Hematopoietic multipotent progenitor cell treated with erythropoietin and hydrocortisone succinate and interleukin-3 and kit ligand, for 8 days (in vitro differentiated cells): ENCODE data around the gene ASIC4.

ENCODE experiments used
- DNase-seq: peaks from one replicate; pipeline ENCODE4 v3.0.0-alpha.2; 2015

The ASIC4 gene

DNA sequence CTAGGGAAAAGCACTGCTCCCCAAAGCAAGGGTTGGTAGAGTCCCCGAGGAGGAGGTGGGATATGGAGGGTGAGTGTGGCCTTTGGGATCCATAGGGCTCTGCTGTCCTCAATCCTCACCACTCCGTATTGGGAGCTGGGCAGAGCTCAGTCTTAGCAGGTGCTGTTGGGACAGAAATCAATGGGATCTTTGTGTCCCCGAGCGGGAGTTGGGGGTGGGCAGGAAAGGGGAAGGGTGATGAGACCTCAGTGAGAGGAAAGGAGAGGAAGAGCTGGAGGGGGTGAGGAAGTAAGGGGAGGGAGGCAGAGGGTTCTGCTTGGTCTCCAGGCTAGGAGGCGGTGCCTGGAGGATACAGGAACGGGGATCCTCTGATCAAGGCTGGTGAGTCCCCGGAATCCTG, 2.6 kb downstream of the ASIC4 start:
- DNase-seq: no peak

DNA sequence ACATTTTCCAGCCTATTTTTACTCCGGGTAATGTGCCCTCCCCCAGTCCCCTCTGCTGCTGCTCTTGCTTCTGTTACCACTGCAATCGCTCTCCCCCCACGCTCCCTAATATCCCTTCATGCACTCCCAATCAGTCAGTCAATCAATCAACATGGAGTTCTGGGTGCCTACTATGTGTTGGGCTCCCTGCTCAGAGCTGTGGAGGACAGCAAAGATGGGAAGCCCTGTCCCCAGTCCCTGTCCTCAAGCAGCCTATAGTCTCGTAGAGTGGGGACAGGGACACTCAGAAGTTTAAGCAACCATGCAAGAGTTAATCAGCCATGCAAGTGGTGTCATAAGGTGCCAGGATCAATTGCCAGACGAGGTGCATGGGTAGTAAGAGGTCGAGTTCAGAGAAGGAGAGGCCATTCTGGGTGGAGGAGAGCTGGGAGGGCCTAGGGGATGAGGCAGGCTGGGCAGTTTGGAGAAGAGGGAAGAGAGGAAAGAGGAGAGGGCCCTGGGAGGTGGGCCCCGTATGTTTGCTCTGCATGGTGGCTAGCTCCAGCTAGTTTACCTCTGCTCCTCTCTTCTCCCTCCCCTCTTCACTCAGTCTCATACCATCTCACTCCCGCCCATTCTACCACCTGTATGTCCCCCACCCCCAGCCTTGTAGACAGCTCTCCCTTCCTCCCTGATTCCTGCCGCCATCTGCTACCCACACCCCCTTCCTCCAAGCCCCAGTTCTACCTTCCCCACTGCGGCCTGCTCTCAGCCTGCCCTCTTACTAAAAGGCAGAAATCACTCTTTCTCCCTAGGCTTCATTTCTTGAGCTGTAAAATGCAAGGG, 3.9 kb downstream of the ASIC4 start:
- no peak for DNase-seq

DNA sequence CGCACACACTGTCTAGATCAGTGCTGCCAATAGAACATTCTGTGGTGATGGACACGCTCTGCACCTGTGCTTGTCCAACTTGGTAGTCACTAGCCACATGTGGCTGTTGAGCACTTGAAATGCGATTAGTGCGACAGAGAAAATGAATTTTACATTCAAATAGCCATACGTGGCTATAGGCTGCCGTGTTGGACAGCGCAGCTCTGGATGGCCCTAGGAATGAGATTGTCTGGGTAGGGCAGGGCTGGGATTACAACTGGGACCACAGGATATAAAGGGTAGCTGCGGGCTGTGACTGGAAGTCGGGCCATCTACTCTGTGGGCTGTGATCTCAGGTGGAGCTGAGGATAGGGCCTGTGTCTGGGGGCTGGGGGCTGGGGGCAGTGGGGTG, 5.2 kb downstream of the ASIC4 start:
- no peak for DNase-seq

DNA sequence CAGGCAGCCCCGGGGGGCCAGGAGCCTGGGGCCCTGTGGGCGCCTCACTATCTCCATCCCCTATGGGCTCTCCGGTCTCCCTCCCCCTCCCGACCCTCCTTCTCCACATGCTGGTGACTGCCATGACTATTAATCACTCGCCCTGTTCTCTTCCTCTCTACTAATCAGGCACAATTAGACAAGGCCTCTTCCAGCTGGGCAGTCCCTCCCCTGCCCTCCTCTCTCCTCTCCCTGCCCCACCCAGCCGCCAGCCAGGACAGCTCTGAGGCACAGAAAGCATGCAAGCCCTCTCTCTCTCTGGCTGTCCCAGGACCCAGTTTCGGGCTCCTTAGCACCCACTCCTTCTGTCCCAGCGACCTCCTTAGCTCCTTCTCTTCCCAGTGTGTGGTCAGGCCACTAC, 5.8 kb downstream of the ASIC4 start:
- DNase-seq: peak; percentile 61

DNA sequence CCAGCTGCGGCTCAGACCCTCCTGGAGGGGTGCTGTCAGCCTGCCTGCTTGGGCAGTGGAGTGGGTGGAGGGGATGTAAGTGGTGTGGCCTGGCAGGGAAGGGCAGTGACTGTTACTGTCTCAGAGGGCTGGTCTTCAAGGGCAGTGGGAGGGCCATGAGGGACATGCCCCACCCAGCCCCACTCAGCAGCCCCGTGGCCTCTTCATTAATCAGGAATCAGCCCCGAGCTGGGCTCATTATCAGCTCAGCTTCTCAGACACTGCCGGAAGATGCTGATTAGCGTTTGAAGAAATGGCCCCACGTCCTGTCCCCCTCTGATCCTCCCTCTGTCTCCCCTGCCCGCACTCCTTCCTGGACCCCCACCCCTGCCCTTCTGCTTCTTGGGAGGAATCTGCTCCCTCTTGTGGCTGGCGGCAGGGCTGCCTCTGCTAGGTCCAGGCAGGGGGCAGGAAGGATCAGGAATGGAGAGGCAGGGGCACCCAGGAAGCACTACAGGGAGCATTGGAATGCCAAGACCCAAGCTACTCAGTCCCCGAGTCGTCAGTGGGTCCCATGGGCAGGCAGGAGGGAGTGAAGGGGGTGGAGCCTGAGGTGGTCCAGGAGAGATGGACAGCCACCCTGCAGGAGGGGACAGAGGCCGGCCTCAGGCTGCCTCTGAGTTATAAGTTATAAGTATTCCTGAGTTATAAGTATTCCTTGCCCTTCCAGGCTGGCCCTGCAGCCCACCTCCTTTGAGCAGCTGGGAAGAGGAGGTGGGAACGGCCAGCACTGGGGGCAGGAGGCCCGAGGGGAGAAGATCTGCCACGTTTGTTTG, 7.0 kb downstream of the ASIC4 start:
- DNase-seq: peak; percentile 87

DNA sequence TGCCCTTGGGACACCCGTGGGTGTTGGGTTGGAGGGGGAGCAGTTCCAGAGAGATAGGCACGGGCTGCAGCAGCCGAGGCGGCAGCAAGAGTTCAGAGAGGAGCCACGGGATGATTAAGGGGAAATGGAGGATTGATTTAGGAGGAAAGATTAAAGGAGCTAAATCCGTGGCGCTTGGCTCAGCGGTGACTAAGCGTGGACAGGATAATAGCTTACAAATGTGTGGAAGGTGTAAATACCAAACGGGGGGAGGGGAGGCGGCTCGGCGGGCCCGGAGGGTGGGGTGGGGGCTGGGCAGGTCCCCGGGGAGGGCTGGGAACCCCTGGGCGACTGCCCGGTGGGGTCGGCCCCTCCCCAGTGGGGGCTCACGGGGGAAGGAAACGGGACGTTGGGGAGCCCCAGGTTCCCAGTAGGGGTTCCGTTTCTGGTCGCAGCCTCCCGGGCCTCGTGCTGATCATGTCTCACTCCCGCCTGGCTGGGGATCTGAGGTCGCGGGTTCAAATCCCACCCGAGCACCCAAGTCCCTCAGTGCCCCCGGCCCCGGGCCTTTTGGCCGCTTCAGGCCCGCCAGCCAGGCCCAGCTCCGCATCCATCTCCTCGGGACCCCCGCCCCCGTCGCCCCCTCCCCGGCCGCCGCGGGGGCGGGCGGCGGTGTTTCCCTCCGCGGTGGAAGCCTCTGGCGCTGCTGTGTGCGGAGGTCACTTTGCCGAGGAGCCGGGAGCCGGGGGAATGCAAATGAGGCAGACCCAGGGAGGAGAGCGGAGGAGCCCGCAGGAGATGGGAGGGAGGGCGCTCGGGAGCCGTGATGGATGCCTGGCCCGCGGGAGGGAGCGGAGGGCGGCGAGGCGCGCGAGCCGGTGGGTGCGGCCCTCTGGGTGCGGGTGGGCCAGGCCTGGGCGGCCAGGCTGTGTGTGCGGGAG, 8.1 kb downstream of the ASIC4 start:
- DNase-seq: peak; percentile 36

DNA sequence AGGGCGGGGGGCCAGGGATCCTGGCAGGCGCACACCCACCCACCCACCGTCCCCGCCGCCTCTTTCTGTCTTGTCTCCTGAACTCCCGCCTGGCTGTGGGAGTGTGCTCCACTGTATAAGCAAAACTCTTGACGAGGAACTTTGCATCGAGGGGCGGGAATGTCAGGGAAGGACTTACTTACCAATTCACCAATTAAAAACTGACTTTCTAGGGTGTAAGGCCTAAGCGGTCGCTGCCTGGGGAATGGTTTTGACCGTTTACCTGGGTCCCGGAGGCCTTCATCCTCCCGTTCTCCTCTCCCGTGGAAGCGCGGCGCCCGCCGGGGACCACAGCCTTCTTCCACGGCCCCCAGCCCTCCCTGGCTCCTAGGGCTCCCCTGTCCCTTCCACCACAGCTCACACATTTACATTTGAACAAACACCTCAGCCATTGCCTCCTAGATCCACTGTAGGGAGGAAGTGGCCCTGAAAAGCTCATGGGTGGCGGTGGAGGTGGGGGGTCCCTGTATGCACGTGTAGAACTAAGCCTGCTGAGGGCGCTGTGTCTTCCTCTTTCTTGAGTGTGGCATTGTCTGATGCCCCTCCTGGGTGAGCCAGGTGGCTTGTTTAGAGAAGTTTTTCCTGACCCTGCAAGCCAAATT, 8.9 kb downstream of the ASIC4 start:
- no peak for DNase-seq

DNA sequence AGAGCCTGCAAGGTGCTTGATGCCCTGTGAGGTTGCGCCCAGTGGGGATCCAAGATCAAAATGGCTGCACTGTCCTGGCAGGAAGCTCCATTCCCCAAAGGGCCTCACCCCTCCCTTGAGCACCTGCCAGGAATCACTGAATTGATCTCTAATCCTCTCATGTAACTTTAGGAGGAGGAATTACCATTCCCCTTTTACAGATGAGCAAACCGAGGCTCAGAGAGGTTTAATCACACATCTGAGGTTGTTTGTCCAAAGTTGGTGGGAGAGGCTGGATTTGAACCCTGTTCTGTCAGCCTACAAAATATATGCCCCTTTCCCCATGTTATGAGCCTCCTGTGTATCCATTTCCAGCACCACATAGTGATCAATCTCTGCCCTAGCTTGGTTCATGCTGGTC, 10.5 kb downstream of the ASIC4 start:
- no peak for DNase-seq

DNA sequence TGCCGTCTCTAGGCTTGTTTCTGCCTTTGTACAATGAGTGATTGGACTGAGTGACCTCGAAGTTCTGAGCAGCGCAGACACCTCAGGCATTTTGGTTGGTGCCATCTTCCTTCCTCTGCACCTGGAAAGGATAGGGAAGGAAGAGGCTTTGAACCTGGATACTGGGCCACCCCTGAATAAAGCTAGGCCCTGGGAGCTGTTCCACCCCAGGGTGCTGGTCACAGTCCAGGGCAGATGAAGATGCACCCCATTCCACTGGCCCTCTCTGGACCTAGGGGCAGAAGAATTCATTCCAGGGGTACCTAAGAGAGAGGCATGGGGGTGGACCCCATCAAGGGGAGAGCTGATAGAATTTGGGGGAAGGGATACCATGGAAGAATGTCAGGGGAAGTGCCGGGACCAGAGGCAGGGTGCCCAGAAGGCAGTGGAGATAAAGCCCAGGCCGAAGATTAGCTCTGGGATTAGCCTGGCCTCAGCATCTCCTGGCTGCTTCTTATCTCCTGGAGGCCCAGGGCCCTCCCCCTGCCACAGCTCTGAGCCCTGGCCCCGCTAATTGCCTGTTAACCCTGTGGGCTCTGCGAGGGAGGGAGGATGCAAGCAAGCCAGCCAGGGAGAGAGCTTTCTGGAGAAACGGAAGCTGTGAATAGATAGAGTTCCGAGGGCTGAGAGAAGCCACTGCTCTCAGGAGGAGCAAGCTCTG, 11.4 kb downstream of the ASIC4 start:
- DNase-seq: peak; percentile 88

DNA sequence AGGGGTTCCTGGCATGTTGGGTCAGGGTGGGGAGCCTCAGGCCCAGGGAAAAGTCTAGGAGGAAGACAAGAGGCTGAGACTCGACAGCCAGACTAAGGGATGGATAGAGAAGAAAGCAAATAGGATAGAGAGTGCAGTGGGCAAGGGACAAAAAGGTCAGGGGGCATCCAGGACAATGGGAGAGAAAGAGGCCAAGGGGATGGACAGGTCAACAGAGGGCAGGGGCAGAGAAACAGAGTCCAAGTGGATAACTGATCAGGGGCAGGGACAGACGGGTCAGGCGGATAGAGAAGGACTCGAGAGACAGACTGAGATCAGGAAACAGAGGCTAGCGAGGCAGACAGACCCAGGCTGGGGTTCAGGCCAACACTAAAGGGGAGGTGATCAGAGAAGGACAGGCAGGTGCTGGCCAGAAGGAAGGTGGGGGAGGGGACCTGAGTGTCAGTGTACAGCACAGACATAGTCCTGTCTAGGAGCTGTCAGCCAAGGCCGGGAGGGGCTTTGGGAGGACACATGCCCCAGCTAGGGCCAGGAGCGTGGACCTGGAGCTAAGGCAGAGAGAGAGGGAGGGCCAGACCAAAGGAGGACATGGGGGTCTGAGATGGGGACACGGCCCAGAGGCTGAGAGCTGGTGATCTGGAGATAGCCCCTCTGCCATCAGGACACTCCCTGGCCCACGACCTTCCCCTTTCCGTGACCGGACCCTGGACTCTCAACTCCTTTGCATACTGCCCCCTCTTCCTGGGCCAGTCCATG, 12.2 kb downstream of the ASIC4 start:
- no peak for DNase-seq

DNA sequence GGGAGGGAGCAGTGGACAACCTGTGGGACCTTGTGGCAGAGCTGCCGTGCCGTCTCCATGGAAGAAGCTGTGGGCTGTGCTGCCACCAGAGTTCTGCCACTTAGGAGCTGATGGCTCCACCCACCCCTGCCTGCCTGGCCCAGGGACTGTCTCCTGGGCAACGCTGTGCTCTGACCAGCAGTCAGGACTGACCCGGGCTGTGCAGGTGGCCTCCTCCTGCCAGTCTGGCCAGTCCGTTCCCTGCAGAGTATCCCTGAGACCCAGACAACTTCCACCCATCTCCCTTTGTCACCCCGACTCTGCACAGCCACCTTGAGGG, 12.8 kb downstream of the ASIC4 start:
- DNase-seq: no peak

DNA sequence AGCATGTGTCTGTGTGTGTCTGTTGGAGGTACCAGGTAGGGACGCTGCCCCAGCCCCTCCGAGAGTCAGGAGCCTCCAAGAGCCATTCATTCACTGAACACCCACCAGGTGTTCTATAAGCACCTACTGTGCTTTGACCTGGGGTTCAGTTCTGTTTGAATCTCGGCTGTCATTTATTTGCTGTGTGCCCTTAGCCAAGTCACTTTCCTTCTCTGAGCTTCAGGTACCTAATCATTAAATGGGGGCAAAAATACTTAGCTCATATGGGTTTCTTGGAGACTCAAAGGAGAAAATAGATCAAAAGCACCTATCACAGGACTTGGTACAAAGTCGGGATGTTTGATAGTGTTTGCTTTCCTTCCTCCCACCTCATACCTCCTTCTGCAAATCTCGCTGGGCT, 13.2 kb downstream of the ASIC4 start:
- no peak for DNase-seq

DNA sequence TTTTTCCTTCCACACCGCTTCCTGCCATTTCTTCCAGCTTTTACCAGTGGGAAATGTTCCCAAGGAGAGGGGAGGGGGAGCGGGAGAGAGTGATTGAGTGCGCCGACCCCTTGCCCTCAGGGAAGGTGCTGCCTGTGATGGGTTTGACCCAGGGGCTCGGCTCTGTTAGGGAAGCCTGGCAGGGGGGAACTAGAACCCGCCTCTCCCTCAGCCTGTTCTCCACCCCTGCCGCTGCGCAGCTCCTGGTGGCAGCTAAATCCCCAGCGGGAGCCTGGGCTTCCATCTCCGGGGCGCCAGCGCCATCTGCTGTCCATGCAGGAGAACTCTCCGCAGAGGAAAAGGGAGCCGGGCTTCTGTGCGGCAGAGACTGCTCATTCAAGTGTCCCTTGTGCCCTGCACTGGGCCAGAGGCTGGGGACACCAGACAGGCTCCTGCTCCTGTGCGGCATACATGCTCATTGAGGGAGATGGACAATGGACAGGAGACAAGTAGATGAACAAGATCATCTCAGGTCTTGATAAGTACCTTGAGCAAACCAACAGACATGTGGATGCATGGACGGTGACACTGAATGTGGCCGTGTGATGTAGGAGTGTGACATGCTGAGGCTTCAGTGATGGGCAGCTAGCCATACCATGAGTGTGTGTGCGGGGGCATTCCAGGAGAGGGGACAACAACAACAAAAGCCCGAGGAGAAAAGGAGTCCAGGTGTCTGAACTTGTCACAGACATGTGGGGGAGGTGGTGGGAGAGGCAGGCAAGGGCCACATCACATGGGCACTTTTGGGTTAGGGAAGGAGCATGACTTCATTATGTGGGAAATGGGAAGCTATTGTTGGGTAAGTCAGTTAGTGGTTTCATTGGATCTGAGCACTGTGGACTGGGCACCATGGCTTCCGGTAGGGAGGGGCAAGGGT, 16.0 kb downstream of the ASIC4 start:
- peak; percentile 83 for DNase-seq

DNA sequence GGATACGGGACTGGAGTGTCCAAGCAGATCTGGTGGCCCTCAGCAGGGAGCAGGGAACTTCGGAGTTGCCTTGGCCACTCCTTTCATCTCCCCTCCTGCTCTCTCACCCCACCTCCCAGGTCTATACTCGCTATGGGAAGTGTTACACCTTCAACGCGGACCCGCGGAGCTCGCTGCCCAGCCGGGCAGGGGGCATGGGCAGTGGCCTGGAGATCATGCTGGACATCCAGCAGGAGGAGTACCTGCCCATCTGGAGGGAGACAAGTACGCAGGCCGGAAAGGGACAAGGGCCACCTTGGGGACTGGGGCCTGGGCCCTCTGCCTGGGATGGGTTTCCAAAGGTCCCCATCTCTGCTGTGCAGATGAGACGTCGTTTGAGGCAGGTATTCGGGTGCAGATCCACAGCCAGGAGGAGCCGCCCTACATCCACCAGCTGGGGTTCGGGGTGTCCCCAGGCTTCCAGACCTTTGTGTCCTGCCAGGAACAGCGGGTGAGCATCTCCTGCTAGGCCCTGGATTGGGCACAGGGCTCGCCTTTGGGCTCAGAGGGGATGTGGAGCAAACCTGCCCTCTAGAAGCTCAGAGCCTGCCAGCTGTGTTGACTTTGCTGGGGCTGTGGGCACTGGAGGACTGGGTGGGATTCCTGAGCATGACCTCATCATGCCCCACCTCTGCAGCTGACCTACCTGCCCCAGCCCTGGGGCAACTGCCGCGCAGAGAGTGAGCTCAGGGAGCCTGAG, 17.5 kb downstream of the ASIC4 start:
- no peak for DNase-seq

DNA sequence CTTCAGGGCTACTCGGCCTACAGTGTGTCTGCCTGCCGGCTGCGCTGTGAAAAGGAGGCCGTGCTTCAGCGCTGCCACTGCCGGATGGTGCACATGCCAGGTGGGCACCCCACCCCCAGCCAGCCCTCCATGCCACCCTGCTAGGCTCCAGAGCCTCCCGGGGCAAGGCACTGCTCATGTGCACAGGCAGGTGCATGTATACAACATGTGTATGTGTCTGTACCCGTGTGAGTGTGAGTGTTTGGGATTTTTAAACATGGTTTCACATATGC, 18.0 kb downstream of the ASIC4 start:
- no peak for DNase-seq

DNA sequence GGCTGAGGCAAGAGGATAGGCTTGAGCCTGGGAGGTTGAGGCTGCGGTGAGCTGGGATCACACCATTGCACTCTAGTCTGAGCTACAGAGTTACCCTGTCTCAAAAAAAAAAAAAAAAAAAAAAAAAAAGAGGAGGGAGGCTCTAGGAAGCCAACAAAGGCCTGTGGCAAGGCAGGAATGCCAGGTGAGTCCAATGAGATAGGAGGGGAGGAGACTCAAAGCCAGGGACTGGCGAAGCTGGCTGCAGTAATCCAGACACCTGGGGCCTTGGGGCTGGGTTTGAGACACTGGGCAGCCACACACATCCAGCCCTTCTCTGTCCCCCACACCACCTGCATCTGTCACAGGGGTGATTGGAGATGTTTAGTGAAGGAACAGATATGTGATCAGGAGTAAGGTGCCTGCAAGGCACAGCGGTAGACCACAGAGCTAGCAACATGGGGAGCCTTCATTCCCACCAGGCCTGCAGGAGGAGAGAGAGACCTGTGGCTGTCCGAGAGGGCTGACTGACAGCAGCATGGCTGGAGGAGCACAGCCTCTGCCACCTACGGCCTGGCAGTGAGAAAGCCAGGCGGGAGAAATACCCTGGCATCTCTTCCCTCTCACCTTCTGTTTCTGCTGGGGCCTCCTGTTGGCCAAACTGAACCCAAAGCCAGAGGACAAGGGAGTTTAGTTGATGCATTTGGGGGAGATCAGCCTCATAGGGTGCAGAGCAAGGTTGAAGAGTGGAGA, 19.8 kb downstream of the ASIC4 start:
- no peak for DNase-seq

DNA sequence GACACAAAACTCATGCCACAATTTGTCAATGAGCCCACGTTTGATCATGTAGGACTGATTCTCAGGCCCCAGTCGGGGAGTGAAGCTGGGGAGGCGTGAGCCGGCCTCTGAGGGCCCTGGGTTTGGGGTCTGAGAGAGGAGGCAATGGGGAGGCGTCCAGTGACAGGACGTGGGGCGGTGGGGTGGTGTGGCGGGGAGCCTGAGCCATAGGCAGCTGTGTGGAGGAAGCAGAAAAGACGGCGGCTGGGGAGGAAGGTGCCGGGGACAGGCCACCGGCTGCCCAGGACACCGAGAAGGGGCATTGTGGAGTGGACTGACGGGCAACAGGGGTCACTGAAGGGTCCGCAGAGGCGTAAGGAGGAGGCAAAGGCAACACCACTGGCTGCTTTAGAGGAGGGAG, 22.1 kb downstream of the ASIC4 start:
- no peak for DNase-seq

DNA sequence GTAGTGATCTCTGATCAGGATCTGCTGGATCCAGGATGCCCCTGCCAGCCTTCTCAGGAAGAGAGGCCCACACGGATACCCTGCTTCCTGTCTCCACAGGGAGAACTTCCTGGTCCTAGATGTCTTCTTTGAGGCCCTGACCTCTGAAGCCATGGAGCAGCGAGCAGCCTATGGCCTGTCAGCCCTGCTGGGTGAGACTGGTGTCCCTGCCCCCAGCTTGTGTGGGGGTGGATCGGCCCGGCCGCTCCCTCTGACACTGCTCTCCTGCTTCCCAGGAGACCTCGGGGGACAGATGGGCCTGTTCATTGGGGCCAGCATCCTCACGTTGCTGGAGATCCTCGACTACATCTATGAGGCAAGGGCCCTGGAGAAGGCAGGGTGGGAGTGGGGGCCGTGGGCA, 22.7 kb downstream of the ASIC4 start:
- no peak for DNase-seq
